ENCODE measurements around the gene KIF14.
"Not testable (repeated sequence)": the region's sequence is repeated elsewhere in the genome, so short reads cannot be mapped to it uniquely, and the experiment has no call there.

The KIF14 gene

DNA sequence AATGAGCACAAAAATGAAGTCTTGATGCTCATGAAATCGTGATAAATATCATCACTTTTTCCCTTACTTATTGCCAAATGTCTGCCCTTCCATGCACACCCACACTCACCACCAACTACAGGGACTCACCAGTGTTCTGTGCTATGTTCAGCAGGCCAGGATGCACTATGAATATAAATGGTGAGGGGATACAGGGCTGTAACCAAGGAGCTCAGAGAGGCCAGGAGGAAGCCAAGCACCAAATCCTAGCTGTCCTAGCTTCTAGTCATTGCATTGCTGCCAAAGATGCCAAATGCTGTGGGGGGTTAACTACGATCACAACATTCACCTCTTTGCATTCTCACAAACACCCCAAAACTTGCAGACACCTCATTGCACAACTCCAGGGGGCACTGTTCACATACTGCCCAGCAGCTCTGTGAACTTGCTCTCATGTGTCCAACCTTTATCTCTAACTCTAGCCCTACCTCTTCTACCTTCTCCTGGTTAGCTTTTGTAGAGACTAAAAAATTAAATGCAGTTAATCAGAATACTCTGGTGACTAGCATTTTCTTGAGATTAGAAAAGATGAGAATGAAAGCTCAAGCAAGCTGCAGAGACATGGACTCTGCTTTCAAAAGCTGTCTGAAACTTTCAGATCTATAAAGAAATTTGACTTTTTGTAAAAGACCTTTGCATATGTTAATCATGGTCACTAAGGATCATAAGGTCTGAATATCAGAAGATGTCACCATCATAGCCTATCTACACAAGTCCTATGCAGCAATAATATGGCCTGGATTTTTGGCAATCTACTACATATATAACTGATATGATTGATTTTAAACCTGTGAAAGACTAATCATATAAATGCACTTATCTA is 13.9 kb upstream of the KIF14 start:
- DNase-seq, result no peak

DNA sequence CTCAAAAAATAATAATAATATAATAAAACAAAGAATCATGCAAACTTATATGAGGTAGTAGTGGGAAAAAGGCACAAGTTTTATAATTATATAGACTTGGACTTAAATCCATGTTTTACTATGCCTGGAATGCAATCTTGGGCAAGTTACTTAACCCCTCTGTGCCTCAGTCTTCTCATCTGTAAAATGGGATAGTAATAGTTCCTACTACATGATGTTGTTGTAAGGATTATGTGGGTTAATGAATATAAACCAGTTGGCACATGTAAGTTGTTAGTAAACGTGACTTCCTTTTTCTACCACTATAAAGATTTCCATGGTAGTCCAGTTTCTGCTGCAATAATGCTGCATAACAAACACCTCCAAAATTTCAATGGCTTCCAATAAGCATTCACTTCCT is 10.8 kb upstream of the KIF14 start:
- no peak for DNase-seq

DNA sequence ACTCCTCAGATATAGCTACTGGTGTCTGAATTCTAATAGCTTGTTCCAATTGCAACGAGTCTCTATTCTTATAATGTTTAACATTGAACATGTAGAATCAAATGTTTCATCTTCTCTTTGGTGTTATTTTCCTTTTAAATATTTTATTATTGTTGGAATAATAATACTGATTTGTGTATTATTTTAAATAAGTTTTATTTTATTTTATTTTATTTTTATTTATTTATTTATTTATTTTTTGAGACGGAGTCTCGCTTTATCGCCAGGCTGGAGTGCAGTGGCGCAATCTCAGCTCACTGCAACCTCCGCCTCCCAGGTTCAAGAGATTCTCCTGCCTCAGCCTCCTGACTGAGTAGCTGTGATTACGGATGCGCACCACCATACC is 10.0 kb upstream of the KIF14 start:
- not testable (repeated sequence) for DNase-seq

DNA sequence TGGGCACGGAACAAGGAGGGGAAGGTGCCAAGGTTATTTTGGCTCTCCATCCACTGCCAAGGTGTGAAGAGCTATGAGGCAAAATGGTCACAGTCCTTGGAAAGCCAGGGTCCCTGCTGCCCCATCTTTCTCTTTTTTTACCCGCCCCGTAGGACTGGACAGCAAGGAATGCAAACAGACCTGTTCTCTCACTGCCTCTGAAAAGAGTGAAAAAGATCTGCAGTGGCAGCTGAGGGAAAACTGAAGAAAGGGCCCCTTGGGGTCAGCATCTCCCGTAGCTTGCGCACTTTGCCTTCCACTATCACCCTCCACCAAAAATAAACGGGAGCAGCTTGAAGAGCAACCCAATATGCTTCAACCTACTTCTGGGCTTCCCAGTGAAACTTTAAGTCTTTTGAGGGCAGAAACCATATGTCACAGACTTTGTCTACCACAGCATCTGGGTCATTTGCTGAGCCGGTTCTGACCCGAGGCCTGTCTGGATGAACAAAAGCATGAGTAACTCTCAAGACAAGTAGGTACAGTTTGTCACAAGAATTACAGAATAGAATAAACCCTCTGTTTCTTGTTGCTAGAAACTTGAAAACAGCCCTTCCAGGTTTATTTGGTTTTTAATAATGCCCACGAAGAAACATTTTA is 9.4 kb upstream of the KIF14 start:
- no peak for DNase-seq

DNA sequence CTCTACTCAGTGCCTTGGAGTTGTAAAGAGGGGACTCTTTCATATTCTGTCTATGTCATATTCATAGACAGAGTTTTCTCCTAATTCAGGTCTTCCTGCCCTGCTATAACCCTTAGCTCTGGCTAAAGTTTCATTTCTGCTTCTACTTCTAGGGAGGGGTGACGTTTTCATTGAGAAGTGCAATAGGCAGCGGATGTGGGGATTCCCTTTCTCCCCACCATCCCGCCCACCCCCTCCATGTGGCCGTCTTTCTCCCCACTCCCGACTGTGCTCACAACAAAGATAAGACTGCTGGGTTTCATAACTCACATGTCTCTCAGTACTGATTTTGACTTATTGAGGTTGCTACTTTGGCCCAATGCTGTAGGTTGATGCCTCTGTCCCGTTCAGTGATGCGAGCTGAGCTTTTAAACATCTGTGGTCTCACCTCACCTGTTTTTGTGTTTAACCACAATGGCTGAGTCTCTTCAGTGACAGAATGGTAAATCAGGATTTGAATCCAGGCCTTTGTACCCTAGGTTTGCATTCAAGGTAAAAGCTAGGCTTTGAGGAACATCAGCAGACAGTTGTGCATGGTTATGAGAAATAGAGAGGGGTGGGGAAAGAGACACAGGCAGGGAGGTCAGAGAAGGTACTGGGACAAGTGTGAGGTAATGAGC is 7.8 kb upstream of the KIF14 start:
- no peak for DNase-seq

DNA sequence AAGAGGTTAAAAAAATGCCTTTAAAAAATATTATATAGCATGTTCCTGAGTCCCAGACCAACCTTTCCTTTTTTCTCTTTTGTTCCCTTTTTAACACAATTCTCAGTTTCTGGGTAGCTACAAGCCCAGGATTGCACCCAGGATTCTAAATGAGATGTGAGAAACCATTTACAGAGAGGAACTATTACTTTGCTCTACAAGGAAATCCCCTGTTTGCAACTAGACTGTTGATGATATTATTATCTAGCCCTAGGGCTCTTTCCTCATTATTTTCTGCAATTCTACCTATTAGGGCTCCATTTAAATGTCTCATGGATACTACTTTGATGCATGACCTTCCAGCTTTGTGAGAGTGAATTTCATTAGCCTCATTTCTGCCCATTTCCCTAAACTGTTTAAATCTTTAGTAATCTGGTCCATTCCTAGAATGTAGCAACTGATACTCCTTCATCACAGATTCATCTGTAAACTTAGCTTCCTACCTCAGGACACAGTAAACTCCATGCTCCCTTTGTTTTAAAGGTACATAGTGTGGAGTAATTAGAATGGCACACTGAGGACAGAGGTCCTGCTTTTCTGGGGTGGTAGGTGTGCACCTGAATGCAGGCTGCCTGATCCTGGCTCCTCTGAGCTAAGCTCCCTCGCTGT is 7.1 kb upstream of the KIF14 start:
- no peak for DNase-seq

DNA sequence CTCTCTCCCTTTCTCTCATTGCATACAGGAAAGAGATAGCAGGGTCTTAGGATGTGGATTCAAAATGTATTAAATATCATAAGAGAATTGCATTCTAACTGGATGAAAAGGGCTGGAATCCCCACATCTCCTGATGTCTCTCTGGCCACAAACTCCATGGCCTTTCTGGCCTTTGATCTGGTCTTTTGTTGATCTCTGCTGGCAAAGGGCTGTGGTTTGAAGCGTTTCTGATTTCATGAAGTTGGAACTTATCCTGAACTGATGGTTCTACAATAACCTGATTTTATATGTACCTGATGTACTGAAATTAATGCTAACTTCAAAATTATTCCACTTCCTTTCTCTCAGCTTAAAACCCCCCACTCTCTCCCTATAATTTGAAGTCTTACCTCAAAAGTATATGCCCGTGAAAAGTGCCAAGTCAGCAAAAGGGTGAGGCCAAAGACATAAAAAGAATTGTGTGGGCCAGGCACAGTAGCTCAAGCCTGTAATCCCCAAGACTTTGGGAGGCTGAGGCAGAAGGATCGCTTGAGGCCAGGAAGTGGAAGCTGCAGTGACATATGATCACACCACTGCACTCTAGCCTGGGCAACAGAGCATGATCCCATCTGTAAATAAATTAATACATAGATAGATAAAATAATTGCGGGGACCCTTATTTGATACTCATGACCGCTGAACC is 6.4 kb upstream of the KIF14 start:
- DNase-seq, result no peak

DNA sequence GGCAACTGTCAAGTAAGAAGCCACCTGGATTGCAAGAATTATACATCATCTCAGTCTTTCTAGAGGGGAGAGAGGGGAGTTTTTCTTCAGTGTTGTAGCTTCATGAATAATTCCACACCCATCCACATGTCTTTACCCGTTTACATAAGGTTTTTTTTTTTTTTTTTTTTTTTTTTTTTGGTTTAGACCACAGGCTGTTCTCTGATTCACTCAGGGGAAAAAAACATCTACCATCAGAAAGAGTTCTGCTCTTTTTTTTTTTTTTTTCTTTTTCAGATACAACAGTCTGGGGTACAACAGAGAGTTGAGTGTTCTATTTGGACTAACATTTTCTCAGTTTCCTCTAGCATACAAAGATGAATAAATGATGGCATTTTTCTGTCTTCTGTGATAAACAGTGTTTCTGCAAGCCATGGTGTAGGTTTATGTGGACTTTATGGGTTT is 4.9 kb upstream of the KIF14 start:
- no peak for DNase-seq

DNA sequence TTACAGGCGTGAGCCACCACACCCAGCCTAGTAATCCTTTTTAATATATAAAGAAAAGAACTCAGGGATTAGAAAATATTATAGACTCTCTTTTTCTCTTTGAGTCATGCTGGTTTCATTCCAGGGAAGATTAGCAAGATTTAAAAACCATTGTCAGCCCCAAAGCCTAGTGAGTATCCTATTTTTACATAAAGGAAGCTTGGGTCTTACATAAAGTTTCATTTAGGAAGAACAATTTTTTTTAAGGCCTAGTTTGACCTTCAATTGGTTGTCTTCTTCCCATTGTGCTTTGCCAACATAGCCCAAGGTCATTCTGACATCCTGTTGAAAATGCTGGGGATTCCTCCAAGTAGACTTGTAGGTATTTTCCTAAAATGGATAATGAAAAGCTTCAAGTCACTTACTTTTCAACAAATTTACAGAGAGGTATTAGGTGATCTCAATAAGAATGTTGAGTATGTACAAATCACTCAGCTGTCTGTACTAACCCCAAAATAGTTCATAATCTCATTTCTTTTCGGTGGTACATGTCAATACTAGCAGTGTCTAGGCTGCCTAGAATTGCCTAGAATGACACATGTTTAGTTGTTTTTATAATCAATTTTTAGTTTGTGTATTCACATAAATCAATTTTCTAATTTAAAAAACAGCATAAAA is 4.3 kb upstream of the KIF14 start:
- no peak for DNase-seq

DNA sequence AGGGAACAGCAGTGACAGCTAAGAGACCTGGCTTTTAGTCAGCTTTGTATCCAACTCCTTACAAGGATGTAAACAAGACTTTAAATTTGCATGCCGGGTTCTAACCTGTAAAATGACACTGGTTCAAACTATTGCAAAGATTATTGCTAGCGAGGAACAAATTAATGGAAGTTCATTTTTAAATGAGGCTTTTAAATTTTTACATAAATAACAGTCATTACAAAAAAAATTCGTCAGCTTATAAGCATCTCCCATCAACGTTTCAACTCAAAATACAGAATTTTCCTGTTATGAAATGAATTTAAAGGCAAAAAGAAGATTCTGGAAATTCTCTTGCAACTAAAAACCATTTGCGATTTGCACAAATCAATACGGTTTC is 668 bp downstream of the KIF14 start:
- DNase-seq, result no peak

DNA sequence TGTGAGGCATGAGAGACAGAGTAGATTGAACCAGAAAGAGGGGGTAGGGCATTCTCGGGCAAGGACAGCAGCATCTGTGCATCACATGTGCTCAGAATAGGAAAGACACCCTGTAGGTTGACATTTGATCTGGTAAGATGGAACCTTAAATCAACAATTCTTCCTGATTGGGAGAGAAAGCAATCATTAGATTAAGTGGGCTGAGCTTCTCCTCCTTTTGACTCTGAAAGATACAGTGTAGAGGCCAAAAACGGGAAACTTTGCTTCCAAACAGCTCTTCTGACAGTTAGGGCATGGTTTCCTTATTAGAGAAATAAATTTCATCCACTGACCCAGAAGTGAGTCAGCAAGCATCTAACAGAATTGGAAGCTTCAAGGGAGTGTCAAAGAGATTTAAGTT is 9.7 kb downstream of the KIF14 start:
- DNase-seq, result no peak

DNA sequence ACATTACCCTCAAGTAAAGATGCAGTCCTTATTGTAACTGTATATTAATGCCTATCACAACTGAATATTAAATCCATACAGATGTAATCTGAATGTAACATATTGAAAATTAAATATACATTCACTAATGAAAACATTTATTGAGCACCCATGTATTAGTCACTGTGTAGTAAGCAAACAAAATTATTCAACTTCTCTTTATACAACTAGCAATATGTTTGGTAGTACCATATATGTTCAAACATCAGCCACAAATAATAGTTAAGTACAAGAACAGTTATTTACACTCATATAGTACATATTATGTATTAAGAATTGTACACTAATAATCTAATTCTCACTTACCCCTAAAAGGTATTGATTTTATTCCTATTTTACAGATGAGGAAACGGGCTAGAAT is 17.9 kb downstream of the KIF14 start:
- no peak for DNase-seq

DNA sequence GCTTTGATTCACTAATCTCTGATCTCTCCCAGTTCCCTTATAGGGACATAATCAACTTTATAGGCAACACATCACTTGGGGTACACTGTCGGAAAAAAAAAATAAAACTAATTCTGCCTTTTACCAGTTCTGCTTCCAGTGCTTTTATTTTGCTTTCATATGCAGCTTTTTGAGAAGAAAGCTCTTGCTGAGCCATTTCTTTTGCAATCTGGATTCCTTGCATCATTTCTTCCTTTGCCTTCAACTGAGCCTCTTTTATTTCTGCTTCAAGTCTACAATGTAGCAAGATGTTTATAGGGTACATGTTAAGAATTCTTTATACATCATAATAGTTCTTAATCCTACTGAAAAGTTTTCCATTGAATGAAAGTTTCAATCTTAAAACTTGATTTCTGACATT is 30.6 kb downstream of the KIF14 start:
- no peak for DNase-seq

DNA sequence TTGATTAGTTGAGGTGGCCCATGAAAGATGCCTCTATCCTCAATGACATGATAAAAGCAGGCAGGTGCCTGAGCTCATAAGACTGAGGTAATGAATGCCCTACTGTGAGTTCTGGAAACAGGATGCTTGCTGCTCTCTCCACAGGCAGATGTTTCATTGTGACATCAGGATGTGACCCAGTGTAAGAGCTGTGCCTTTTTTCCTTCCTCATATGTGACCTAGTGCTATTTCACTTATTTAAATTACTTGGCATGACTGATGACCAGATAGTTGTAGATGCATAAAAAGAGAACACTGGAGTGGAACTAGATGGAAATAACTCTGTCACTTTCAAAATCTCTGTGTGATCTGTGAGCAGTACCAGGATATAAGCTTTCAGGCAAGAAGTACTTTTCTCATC is 31.9 kb downstream of the KIF14 start:
- DNase-seq, result no peak

DNA sequence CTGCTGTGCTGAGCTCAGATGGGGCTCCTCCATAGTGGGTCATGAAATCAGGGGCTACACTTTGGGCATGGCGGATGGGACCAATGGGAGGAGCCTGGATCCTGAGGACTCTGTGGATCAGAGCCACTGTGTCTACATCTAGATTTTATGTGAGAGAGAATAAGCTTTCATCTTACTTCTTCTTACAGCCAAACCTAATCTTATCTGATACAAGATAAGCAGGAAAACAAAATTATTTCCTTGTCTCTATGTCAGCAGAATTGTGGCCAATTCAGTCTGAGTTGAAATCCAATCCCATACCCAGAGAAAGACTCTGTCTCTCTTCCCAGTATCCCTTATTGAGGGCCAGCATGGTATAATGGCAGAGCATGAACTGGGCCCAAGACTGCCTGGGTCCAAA is 56.2 kb downstream of the KIF14 start:
- no peak for DNase-seq

DNA sequence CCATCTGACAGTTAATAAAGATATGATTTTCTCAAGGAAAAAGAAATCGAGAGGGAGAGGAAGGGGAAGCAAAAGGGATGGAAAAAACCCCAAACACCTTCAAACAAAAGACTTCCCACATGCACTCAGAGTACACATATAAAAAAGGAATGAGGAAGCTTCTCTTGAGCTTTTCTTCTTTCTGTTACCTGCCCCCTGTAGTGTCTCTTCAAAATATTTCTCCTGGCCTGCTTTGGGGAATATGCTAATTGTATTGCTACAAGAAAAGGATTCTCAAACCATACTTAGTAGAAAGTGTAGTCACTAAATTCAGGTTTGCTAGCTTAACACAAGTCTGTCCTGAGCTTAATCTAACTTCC is 58.7 kb downstream of the KIF14 start:
- no peak for DNase-seq

DNA sequence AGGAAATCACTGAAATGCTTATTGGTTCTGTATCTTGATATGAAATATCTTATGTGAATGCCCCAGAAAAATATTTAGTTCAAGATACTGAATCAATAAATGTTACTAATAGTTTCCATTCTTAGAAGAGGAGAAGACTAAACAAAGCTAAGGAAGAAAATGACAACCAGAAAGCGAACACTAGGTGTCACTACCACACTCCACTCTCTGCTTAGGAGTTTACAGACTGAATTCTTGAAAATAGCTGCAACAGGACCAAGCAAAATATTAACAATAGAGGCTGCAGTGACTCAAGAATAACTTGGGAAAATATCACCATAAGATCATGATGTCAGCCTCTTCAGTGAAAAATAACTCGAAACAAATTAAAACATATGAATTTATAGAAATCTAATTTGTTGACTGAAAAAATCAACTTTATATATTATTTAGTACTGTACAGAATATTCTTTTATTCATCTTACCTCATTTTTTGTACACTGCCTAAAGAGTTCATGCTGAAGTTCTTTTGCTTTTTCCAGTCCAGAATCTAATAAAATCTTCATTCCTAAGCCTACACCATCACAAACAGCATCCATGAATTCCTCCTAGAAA is 61.6 kb downstream of the KIF14 start:
- no peak for DNase-seq

DNA sequence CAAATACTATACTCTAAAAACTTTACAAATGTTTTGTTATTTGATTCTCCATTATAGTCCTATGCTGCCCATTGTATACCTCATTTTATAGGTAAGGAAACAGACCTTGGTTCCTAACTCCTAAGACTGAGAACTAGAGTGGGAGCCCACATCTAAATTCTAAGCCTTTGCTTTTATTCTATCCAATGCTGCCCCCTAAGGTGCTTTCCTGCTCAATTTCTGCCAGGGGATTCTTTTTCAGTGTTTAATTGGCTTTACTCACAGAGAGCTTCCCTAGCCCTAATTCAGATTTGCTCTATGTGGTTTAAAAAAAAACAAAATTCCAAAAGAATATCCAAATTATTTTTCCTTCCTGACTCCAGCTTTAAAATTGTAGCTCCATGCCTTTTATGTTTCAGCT is 64.5 kb downstream of the KIF14 start:
- no peak for DNase-seq

DNA sequence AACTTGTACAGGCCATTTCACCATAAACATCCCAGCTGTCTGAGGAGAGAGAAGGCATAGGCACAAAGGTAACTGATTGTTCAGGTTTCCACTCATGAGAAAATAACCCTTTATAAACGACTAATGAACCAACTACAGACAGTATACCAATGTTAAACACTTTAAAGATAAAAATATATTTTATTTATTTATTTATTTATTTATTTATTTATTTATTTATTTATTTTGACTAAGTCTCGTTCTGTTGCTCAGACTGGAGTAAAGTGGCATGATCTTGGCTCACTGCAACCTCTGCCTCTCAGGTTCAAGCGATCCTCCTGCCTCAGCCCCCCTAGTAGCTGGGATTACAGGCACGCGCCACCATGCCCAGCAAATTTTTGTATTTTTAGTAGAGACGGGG is 67.8 kb downstream of the KIF14 start:
- DNase-seq, result not testable (repeated sequence)

DNA sequence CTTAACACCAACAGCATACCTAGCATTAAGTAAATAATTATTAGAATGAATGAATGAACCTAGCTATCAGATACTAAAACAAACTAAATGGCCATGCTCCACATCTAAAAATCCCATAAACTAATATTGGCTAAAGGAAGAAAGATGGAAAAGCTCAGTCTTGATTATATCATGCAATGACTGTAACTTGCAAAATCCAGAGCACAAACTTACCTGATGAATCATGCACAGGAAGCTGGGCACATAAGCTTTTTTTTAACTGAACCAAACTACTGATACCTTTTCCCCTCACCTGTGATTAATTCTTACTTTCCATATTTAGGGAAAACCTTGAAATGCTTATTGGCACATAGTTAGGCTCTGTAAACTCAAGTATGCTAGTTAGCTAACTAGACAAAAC is 70.2 kb downstream of the KIF14 start:
- DNase-seq, result no peak

DNA sequence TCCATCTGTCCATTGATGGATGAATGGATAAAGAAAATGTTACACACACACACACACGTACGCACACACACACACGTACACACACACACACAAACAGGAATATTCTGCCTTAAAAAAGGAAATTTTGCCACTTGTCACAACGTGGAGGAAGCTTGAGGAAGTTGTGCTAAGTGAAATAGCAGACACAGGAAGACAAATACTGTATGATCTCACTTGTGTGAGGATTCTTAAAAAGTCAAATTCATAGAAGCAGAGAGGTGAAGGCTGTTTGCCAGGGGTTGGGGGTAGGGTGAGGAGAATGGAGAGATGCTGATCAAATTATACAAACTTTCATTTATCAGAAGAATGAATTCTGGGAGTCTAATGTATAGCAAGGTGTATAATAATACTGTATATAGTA is 73.2 kb downstream of the KIF14 start:
- DNase-seq, result no peak

DNA sequence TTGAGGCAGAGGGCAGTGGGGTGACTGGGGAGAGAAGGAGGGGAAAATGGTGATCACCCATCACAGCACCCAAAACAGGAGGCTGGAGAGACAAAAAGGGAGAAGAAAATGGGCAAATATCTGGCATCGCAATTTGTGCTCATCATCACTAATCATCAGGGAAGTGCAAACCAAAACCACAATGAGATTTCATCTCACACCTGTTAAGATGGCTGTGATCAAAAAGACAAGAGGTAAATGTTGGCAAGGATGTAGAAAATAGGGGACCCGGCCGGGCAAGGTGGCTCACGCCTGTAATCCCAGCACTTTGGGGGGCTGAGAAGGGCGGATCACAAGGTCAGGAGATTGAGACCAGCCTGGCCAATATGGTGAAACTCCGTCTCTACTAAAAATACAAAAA is 74.0 kb downstream of the KIF14 start:
- no peak for DNase-seq

All from C1 segment of cervical spinal cord (tissue), 14 donors.